ENCODE data around the gene METTL24.
"Not testable (repeated sequence)": the region's sequence is repeated elsewhere in the genome, so short reads cannot be mapped to it uniquely, and the experiment has no call there.

METTL24 gene

DNA sequence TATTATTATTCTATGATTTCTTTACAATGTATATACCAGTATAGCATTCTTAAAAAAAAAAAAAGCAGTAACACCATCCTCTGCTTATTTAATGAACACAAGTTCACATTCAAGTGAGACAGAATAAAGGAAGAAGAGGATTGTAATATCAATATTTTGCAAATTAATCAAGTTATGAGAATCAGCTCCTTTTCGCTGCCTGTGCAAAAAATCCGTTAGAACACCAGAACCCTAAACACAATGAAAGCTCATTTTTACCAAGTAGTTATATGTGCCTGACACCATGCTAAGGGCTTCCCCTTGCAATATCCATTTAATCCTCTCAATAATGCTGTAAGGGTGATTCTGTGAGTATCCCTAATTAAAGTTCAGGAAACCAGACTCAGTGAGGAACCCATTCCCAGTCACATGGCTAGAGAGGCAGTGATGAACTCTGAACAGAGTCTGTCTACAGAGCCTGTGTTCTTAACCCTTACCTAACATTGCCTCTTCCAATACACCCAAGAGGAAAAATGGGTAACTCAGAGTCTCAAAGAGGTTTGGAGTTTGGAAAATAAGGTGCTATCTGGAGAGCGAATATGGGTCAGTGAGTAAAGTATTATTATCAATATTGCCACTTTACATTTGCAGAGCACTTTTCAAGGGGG lies 111.1 kb downstream of the METTL24 start:
- Histone ChIP-seq H3F3A (ENCODE audit: insufficient read depth, low read length) (no peaks in the 10 kb centered on the region), H3K9me3 (ENCODE audit: low read length) (no peaks in the 10 kb centered on the region), H3K27ac (ENCODE audit: low read depth, low read length, poor library complexity, severe bottlenecking) (no peak overlapping the region), H3K4me2 (ENCODE audit: low read length) (no peak overlapping the region), H3K9ac (ENCODE audit: low read length) (no peak overlapping the region), H3K36me3 (ENCODE audit: insufficient read depth, low read length) (no peaks in the 10 kb centered on the region), H3K79me2 (ENCODE audit: insufficient read depth, low read length) (no peaks in the 10 kb centered on the region), H3K27me3 (ENCODE audit: insufficient read depth, low read length) (no peaks in the 10 kb centered on the region), H4K20me1 (ENCODE audit: insufficient read depth, low read length) (no peaks in the 10 kb centered on the region), H2AFZ (ENCODE audit: low read length) (no peak overlapping the region), H3K4me1 (ENCODE audit: insufficient read depth, low read length, severe bottlenecking) (no peaks in the 10 kb centered on the region), H3K9me2 (ENCODE audit: low read depth, low read length) (no peaks in the 10 kb centered on the region), H3K4me3 (ENCODE audit: low read depth, low read length, poor library complexity, severe bottlenecking) (no peak overlapping the region)
- TF ChIP-seq, protein P1, sequence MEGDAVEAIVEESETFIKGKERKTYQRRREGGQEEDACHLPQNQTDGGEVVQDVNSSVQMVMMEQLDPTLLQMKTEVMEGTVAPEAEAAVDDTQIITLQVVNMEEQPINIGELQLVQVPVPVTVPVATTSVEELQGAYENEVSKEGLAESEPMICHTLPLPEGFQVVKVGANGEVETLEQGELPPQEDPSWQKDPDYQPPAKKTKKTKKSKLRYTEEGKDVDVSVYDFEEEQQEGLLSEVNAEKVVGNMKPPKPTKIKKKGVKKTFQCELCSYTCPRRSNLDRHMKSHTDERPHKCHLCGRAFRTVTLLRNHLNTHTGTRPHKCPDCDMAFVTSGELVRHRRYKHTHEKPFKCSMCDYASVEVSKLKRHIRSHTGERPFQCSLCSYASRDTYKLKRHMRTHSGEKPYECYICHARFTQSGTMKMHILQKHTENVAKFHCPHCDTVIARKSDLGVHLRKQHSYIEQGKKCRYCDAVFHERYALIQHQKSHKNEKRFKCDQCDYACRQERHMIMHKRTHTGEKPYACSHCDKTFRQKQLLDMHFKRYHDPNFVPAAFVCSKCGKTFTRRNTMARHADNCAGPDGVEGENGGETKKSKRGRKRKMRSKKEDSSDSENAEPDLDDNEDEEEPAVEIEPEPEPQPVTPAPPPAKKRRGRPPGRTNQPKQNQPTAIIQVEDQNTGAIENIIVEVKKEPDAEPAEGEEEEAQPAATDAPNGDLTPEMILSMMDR (IDR thresholded peaks at IDR 0.05; ENCODE audit: low read length) = no peak
- TF ChIP-seq EZH2 (IDR thresholded peaks at IDR 0.05; ENCODE audit: borderline replicate concordance, low read length) = no peak

DNA sequence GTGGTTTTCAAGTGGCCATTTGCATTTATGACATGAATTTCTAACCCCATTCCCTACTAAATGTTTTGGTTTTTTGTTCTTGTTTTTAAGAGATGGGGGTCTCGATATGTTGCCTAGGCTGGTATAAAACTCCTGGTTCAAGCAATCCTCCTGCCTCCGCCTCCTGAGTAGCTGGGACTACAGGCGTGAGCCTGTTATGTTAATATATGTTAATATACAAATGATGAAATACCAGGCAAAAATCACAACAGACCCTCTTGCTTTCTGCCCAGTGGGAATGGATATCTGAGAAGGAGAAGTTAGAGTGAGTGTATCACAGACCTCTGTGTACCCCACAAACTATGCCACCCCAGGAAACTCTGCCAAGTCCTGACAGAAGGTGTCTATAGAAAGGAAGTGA lies 111.8 kb downstream of the METTL24 start:
- H3K36me3 ChIP-seq (ENCODE audit: insufficient read depth, low read length) = no peaks in the 10 kb centered on the region
- no peaks in the 10 kb centered on the region for H3K4me1 ChIP-seq (ENCODE audit: insufficient read depth, low read length, severe bottlenecking)
- H3K9me2 ChIP-seq (ENCODE audit: low read depth, low read length) = no peaks in the 10 kb centered on the region
- no peak overlapping the region for H3K27ac ChIP-seq (ENCODE audit: low read depth, low read length, poor library complexity, severe bottlenecking)
- TF ChIP-seq, protein P1 (IDR thresholded peaks at IDR 0.05; ENCODE audit: low read length) = no peak
- TF ChIP-seq EZH2 (IDR thresholded peaks at IDR 0.05; ENCODE audit: borderline replicate concordance, low read length) = no peak
- H3K27me3 ChIP-seq (ENCODE audit: insufficient read depth, low read length) = no peaks in the 10 kb centered on the region
- H3K9me3 ChIP-seq (ENCODE audit: low read length) = no peaks in the 10 kb centered on the region
- no peak overlapping the region for H3K4me2 ChIP-seq (ENCODE audit: low read length)
- H3K9ac ChIP-seq (ENCODE audit: low read length) = no peak overlapping the region
- H4K20me1 ChIP-seq (ENCODE audit: insufficient read depth, low read length) = no peaks in the 10 kb centered on the region
- no peaks in the 10 kb centered on the region for H3K79me2 ChIP-seq (ENCODE audit: insufficient read depth, low read length)
- no peak overlapping the region for H2AFZ ChIP-seq (ENCODE audit: low read length)
- no peak overlapping the region for H3K4me3 ChIP-seq (ENCODE audit: low read depth, low read length, poor library complexity, severe bottlenecking)
- H3F3A ChIP-seq (ENCODE audit: insufficient read depth, low read length) = no peaks in the 10 kb centered on the region

DNA sequence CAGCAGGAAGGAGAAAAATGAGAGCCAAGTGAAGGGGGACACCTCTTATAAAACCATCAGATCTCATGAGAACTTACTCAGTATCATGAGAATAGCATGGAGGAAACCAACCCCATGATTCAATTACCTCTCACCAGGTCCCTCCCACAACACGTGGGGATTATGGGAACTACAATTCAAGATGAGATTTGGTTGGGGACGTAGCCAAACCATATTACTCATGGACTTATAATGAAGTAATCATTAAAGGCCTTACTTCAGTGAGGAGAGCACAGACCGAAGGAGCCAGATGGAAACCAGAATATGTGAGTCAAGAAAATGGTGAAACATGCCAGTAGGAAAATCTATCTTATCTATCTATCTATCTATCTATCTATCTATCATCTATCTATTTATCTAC lies 113.5 kb downstream of the METTL24 start:
- not testable (repeated sequence) for H3K4me3 ChIP-seq (ENCODE audit: low read depth, low read length, poor library complexity, severe bottlenecking); H3K9ac ChIP-seq (ENCODE audit: low read length); H3K9me2 ChIP-seq (ENCODE audit: low read depth, low read length); H3K79me2 ChIP-seq (ENCODE audit: insufficient read depth, low read length); H3K36me3 ChIP-seq (ENCODE audit: insufficient read depth, low read length); H3K4me1 ChIP-seq (ENCODE audit: insufficient read depth, low read length, severe bottlenecking); H3K4me2 ChIP-seq (ENCODE audit: low read length); H3K27ac ChIP-seq (ENCODE audit: low read depth, low read length, poor library complexity, severe bottlenecking); H2AFZ ChIP-seq (ENCODE audit: low read length); H3K9me3 ChIP-seq (ENCODE audit: low read length); H3K27me3 ChIP-seq (ENCODE audit: insufficient read depth, low read length); H4K20me1 ChIP-seq (ENCODE audit: insufficient read depth, low read length); H3F3A ChIP-seq (ENCODE audit: insufficient read depth, low read length)
